ENCODE results near the gene SYK. TPM values are rescaled to one million over a fixed set of nuclear protein-coding genes. Genes with fewer than 3 reads are reported as not detected.

The SYK gene
- total RNA-seq, 1 donor = not detected

GRCh38 chr9:90825586-90825985 lies 24.0 kb downstream of the SYK start:
- H3K4me2 ChIP-seq (ENCODE audit: insufficient read depth, low read length) = no peak overlapping the region
- H3K4me3 ChIP-seq (ENCODE audit: insufficient read depth, low read length) = no peak overlapping the region
- no peaks in the 10 kb centered on the region for H3K36me3 ChIP-seq (ENCODE audit: insufficient read depth, low read length)
- no peaks in the 10 kb centered on the region for H4K20me1 ChIP-seq (ENCODE audit: insufficient read depth, low read length)
- H2AFZ ChIP-seq (ENCODE audit: low read length) = no peak overlapping the region
- no peak overlapping the region for H3K27ac ChIP-seq (ENCODE audit: low read depth, low read length)
- H3K4me1 ChIP-seq (ENCODE audit: insufficient read depth, low read length) = no peaks in the 10 kb centered on the region
- no peak for DNase-seq (ENCODE audit: insufficient read length, low spot score, missing footprints)
- no peak for TF ChIP-seq CTCF (IDR thresholded peaks at IDR 0.05; ENCODE audit: extremely low read depth, low read depth, low read length)
- H3K9me3 ChIP-seq (ENCODE audit: low read depth, low read length) = no peaks in the 10 kb centered on the region
- H3K79me2 ChIP-seq (ENCODE audit: insufficient read depth, low read length) = no peaks in the 10 kb centered on the region
- no peaks in the 10 kb centered on the region for H3K27me3 ChIP-seq (ENCODE audit: insufficient read depth, low read length)

GRCh38 chr9:90826326-90827020 lies 24.9 kb downstream of the SYK start:
- no peaks in the 10 kb centered on the region for H4K20me1 ChIP-seq (ENCODE audit: insufficient read depth, low read length)
- H3K79me2 ChIP-seq (ENCODE audit: insufficient read depth, low read length) = no peaks in the 10 kb centered on the region
- H3K27me3 ChIP-seq (ENCODE audit: insufficient read depth, low read length) = no peaks in the 10 kb centered on the region
- H3K27ac ChIP-seq (ENCODE audit: low read depth, low read length) = no peak overlapping the region
- no peak for DNase-seq (ENCODE audit: insufficient read length, low spot score, missing footprints)
- no peak for TF ChIP-seq CTCF (IDR thresholded peaks at IDR 0.05; ENCODE audit: extremely low read depth, low read depth, low read length)
- no peak overlapping the region for H3K4me2 ChIP-seq (ENCODE audit: insufficient read depth, low read length)
- no peaks in the 10 kb centered on the region for H3K36me3 ChIP-seq (ENCODE audit: insufficient read depth, low read length)
- no peaks in the 10 kb centered on the region for H3K4me1 ChIP-seq (ENCODE audit: insufficient read depth, low read length)
- H3K4me3 ChIP-seq (ENCODE audit: insufficient read depth, low read length) = no peak overlapping the region
- H2AFZ ChIP-seq (ENCODE audit: low read length) = no peak overlapping the region
- no peaks in the 10 kb centered on the region for H3K9me3 ChIP-seq (ENCODE audit: low read depth, low read length)

GRCh38 chr9:90827181-90827871 lies 25.7 kb downstream of the SYK start:
- no peaks in the 10 kb centered on the region for H3K79me2 ChIP-seq (ENCODE audit: insufficient read depth, low read length)
- no peak overlapping the region for H3K27ac ChIP-seq (ENCODE audit: low read depth, low read length)
- DNase-seq (ENCODE audit: insufficient read length, low spot score, missing footprints) = no peak
- TF ChIP-seq CTCF (IDR thresholded peaks at IDR 0.05; ENCODE audit: extremely low read depth, low read depth, low read length) = no peak
- H3K4me2 ChIP-seq (ENCODE audit: insufficient read depth, low read length) = no peak overlapping the region
- H3K36me3 ChIP-seq (ENCODE audit: insufficient read depth, low read length) = no peaks in the 10 kb centered on the region
- no peaks in the 10 kb centered on the region for H3K4me1 ChIP-seq (ENCODE audit: insufficient read depth, low read length)
- H3K9me3 ChIP-seq (ENCODE audit: low read depth, low read length) = no peaks in the 10 kb centered on the region
- no peak overlapping the region for H3K4me3 ChIP-seq (ENCODE audit: insufficient read depth, low read length)
- no peaks in the 10 kb centered on the region for H4K20me1 ChIP-seq (ENCODE audit: insufficient read depth, low read length)
- H3K27me3 ChIP-seq (ENCODE audit: insufficient read depth, low read length) = no peaks in the 10 kb centered on the region
- H2AFZ ChIP-seq (ENCODE audit: low read length) = no peak overlapping the region

- H3K4me3 ChIP-seq (ENCODE audit: insufficient read depth, low read length) = no peak overlapping the region
- no peak for DNase-seq (ENCODE audit: insufficient read length, low spot score, missing footprints)
- no peak overlapping the region for H2AFZ ChIP-seq (ENCODE audit: low read length)
- no peak overlapping the region for H3K27ac ChIP-seq (ENCODE audit: low read depth, low read length)
- no peak for TF ChIP-seq CTCF (IDR thresholded peaks at IDR 0.05; ENCODE audit: extremely low read depth, low read depth, low read length)
- H3K4me1 ChIP-seq (ENCODE audit: insufficient read depth, low read length) = no peaks in the 10 kb centered on the region
- H3K9me3 ChIP-seq (ENCODE audit: low read depth, low read length) = no peaks in the 10 kb centered on the region
- no peaks in the 10 kb centered on the region for H3K79me2 ChIP-seq (ENCODE audit: insufficient read depth, low read length)
- H3K4me2 ChIP-seq (ENCODE audit: insufficient read depth, low read length) = no peak overlapping the region
- H3K36me3 ChIP-seq (ENCODE audit: insufficient read depth, low read length) = no peaks in the 10 kb centered on the region
- H4K20me1 ChIP-seq (ENCODE audit: insufficient read depth, low read length) = no peaks in the 10 kb centered on the region
- no peaks in the 10 kb centered on the region for H3K27me3 ChIP-seq (ENCODE audit: insufficient read depth, low read length)
These were observed 28.4 kb downstream of the SYK start for GRCh38 chr9:90830051-90830450.
